Activated CD8-positive, alpha-beta memory T cell treated with anti-CD3 and anti-CD28 coated beads, Interleukin-2, amount 50 U/mL, for 1 hour (primary cell): ENCODE results near the gene CTPS1.

ENCODE experiments used
- DNase-seq: peaks from one replicate; pipeline ENCODE4 v3.0.0-alpha.2; 2020; ENCODE audit errors: extremely low read depth

CTPS1 gene

GRCh38 chr1:40979241-40980067 is at the start of gene CTPS1:
Gene CTPS1 (plus strand): TSS chr1:40979696. CDS start chr1:40983291, 3,595 bp downstream.
- peak; percentile 80 for DNase-seq

DNA sequence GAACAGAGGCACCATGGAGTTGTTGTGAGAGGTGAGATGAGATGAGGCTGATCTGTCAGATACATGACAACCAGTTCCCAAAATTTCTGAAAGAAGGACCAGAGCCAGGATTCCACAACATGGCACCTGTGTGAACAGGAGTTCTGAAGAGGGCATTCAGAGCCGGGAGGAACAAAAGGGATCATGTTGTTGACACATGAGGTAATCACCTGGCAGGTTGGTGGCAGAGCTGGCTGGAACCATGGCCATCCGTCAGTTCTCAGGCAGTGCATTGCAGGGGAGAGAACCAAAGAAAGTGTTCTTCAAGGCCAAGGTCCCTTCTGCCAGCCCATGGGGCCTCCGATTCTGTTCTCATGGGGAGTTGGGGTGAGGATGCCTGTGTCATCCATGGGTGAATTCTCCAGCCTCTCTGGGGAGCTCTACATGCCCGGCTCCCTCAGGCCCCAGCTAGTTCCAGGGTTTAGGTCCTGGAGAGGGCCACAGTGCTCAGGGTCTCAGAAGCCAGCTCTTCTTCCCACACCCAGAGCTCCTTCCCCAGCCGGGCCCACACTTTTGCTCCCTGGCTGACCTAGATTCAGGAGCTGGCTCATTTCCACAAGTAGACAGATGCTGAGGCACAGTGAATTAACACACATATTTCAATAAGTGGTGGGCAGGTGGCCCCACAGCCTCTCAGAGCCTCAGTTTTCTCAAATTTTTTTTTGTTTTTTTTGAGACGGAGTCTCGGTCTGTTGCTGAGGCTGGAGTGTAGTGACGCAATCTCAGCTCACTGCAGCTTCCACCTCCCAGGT is 49.1 kb upstream of the CTPS1 start:
- DNase-seq: no peak

DNA sequence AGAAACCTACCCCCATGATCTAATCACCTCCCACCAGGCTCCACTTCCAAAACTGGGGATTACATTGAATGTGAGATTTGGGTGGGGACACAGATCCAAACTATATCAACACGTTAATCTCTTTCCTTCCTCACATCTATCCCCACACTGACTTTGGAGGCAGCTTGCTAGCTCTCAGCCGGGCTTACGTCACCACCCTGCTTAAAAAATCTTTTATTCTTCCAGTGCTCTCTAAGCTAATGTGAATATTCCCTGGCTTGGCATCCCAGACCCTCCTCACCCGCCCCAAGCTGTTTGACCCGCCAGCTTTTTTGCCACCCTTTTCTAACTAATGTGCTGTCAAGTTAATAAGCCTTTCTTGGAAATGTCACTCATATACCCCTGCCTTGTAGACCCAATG is 47.9 kb upstream of the CTPS1 start:
- DNase-seq: no peak

GRCh38 chr1:40932006-40932405 is 47.5 kb upstream of the CTPS1 start:
- DNase-seq: no peak

- DNase-seq: no peak
Measured at GRCh38 chr1:40936931-40937339, 42.6 kb upstream of the CTPS1 start.

GRCh38 chr1:40938393-40938792 is 41.1 kb upstream of the CTPS1 start:
- DNase-seq: no peak

DNA sequence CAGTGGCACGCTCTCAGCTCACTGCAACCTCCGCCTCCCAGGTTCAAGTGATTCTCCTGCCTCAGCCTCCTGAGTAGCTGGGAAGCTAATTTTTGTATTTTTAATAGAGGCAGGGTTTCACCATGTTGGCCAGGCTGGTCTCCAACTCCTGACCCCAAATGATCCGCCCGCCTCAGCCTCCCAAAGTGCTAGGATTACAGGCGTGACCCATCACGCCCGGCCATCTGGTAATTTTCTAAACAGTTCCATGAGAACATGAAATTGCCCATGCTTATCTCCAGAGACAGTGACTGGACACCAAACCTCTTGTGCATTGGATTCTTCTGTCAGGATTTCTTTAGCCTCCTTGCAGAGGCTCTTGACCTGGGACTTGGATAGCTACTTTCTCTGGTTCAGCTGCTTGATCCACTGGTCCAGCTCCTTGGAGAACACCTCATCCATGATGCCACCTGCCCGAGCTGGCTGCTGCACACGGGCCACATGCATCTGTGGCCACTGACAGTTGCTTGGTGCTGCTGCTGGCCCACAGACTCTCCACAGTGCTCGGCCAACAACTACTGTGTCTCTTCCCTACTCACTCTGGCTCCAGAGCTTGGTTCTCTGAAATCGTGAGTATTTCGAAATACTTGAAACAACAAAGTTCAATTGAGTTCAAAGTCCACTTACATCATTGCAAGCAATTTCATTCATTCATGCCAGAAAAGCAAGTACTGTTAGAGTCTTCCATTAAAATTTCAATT is 40.0 kb upstream of the CTPS1 start:
- no peak for DNase-seq

- no peak for DNase-seq
Measured at GRCh38 chr1:40944326-40944725, 35.2 kb upstream of the CTPS1 start.

- DNase-seq: no peak
Measured at GRCh38 chr1:40944841-40945430, 34.6 kb upstream of the CTPS1 start.

DNA sequence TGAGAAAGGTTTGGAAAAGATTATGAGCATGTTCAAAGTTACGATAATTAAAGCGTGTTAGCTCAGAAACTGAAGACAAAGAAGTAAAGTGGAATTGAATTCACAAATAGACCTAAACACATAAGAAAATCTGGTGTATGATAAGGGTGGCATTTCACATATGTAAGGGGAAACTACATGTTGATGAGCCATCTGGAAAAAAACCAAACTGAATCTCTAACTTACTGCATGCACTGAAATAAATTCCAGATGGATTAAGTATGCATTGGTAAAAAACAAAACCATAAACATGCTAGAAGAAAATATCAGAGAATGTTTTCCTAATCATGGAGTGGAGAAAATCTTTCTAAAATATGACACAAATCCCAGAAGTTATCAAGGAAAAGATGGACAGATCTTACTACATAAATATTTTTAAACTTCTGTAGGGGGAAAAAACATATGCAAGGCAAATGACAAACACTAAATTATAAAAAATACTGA is 34.0 kb upstream of the CTPS1 start:
- DNase-seq: no peak

GRCh38 chr1:40948741-40949443 is 30.6 kb upstream of the CTPS1 start:
- DNase-seq: peak; percentile 4

- DNase-seq: no peak
Measured at GRCh38 chr1:40949563-40949962, 29.9 kb upstream of the CTPS1 start.

DNA sequence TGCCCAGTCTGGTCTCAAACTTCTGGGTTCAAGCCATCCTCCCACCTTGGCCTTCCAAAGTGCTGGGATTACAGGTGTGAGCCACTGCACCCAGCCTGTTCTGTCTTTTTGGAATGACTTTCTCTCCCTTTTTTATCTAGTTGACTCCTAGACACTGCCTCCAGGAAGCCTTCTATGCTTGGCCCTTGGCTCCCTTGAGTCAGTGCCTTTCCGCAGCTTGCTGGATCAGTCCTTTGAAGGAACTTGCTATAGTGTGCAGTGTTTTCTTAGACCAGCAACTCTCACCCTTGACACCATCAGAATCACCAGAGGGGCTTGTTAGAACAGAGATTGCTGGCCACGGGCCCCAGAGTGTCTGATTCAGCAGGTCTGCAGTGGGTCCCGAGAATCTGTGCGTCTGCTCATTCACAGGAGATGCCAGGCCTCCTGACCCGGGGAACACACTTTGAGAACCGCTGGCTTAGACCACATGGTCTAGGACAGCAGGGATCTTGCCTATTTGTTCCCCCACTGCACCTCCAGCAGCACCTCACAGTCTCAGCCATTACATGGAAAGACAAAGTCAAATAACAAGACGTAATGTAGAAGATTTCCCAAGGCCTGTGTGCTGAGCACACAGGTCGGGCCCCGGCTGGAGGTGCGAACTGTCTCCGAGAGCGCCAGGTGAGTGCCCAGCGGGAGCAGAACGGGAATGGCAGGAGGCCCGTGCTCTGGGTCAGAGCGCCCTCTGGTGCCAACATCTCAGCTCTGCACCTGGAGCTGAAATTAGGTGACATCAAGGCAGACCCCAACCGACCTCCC is 27.4 kb upstream of the CTPS1 start:
- DNase-seq: peak; percentile 10

GRCh38 chr1:40952744-40953315 is 26.7 kb upstream of the CTPS1 start:
- DNase-seq: no peak

DNA sequence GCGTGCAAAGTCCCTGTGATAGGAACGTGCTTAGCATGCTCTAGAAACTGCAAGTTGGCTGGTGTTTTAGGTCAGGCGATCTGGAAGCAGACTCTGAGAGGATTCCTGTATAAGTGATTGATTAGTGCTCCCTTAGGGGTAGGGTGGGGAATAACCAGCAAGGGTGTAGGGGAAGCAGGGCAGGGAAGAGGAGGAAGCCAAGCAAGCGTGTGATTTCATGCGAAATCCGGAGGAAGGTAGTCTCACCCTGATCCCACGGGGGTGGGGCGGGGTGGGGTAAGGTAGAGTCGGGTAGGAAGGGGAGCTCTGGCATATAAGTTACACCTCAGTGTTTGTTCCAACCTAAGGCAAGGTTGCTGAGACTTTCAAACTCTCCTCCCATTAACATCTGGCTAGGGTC is 24.9 kb upstream of the CTPS1 start:
- DNase-seq: no peak

DNA sequence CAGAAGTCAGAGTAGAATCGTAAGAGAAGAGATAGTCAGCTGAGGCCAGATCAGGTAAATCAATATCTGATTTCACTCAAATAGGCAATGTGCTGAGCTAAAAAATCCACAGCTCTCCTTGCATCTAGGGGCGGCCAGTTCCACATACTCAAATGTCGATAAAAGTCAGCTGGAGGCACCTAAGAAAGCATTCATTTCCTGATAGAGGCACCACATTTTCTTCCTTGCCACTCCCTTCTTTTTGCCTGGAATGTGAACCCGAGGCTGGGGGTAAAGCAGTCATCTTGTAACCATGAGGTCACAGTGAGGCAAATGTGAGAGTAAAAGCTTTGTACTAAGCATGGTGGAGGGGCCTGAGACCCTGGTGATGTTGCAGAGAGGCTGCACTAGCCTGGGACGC is 24.2 kb upstream of the CTPS1 start:
- DNase-seq: no peak

- no peak for DNase-seq
Measured at GRCh38 chr1:40956407-40956806, 23.1 kb upstream of the CTPS1 start.

- DNase-seq: no peak
Measured at GRCh38 chr1:40958210-40958609, 21.3 kb upstream of the CTPS1 start.

DNA sequence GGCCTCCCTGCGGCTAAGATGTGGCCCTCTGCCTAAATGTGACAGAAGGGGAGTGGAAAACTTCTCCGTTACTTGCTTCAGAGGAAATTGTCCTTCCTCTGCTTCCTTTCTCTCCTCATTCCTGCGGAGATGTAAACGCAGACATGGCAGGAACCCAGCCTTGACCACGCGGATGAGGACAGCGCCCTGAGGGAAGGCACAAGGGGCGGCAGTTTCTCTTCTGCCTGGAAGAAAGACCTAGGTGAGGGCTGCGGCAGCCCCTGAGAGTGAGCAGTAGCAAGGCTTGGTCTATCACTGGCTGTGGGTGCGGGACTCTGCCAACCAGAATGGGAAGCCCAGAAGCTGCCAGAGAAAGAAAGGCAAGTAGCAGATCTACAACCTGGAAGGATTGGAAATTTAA is 14.0 kb upstream of the CTPS1 start:
- DNase-seq: no peak

DNA sequence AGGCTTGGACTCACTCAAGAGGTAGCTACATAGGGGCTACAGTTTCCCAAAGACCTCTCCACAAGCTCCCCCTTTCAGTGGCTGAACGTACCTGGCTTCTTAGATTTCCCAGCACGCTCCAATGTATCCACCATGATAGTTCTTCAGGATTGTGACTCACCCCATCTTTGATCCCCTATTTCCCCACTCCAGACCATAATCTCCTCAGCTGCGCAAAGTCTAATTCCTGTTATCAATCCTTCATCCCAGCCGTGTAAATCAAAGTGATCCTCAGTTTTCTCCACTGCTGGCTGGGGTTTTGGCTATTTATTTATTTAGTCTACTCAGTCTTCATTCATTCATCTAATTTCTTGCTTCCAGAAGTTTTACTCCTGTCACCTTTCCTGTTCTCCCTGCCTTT is 13.1 kb upstream of the CTPS1 start:
- no peak for DNase-seq
